H1 (cell line): Measurements from ENCODE around the gene SLC6A3. TPM values are rescaled to one million over a fixed set of nuclear protein-coding genes. Genes with fewer than 3 reads are reported as not detected.

Experiments used
- CTCF ChIA-PET: fragments of 300-600 bp; sonication (Branson Sonifier 250); formaldehyde crosslinking; loops from one replicate; lab custom pipeline; 2021; ENCODE audit not compliant: partially characterized antibody; lab: Charles Lee
- POLR2A ChIA-PET: fragments of 300-600 bp; sonication (Branson Sonifier 250); formaldehyde crosslinking; loops from one replicate; lab custom pipeline; 2021; ENCODE audit warnings: inconsistent platforms; ENCODE audit not compliant: partially characterized antibody; lab: Charles Lee
- DNase-seq, 2 experiments: peaks; one replicate each; pipeline versions ENCODE4 v3.0.0 to v3.0.0-alpha.2; 2010 to 2022; ENCODE audit warnings: low spot score in 2 of 2, low read depth in 1 of 2, mixed read lengths in 1 of 2
- FAIRE-seq: peaks from 2 replicates; lab custom pipeline; 2011; peaks lifted over from hg19 to GRCh38; lab: Jason Lieb, UNC
- H2AFZ ChIP-seq: 2 replicates; pipeline ENCODE4 v1.8.1; 2012; ENCODE audit warnings: low read length, inconsistent platforms
- H2AK5ac ChIP-seq: 2 replicates; pipeline ENCODE4 v1.6.1; 2013; ENCODE audit warnings: low read depth, low read length
- H2BK120ac ChIP-seq: replicated peaks from 2 replicates; pipeline ENCODE3; 2013; ENCODE audit warnings: low read depth, low read length, inconsistent platforms
- H2BK12ac ChIP-seq: 2 replicates; pipeline ENCODE4 v1.6.1; 2013; ENCODE audit warnings: low read depth, low read length
- H2BK15ac ChIP-seq: 2 replicates; pipeline ENCODE4 v1.6.1; 2013; ENCODE audit warnings: low read length
- H2BK20ac ChIP-seq: 2 replicates; pipeline ENCODE4 v1.6.1; 2013; ENCODE audit warnings: low read length
- H2BK5ac ChIP-seq: 2 replicates; pipeline ENCODE4 v1.6.1; 2013; ENCODE audit warnings: low read depth, low read length
- H3K14ac ChIP-seq: 2 replicates; pipeline ENCODE4 v1.6.1; 2013; ENCODE audit warnings: inconsistent platforms; ENCODE audit not compliant: insufficient read length
- H3K18ac ChIP-seq: 2 replicates; pipeline ENCODE4 v1.6.1; 2013; ENCODE audit warnings: low read length; ENCODE audit errors: extremely low read depth
- H3K23ac ChIP-seq: 2 replicates; pipeline ENCODE4 v1.6.1; 2013; ENCODE audit warnings: inconsistent platforms; ENCODE audit not compliant: insufficient read length
- H3K23me2 ChIP-seq: 2 replicates; pipeline ENCODE4 v1.6.1; 2013; ENCODE audit warnings: low read depth, low read length
- H3K27ac ChIP-seq: 2 replicates; pipeline ENCODE4 v1.6.1; 2011; ENCODE audit warnings: low read depth, low read length, inconsistent platforms
- H3K27me3 ChIP-seq, 4 experiments: replicated peaks in 1 of 4; 1 replicate in 1 of 4; 2 replicates in 3 of 4; pipeline versions ENCODE4 v1.6.1 to v1.8.1; 2011 to 2013; ENCODE audit warnings: low read length in 3 of 4, mild to moderate bottlenecking in 3 of 4, inconsistent platforms in 2 of 4, mixed read lengths in 2 of 4, moderate library complexity in 1 of 4; ENCODE audit not compliant: control insufficient read depth in 3 of 4, insufficient read depth in 3 of 4; ENCODE audit errors: extremely low read depth in 1 of 4
- H3K36me3 ChIP-seq, 4 experiments: 2 replicates each; pipeline versions ENCODE4 v1.6.1 to v1.8.1; 2011 to 2013; ENCODE audit warnings: mild to moderate bottlenecking in 4 of 4, low read length in 3 of 4, moderate library complexity in 2 of 4, control low read depth in 1 of 4, inconsistent platforms in 1 of 4; ENCODE audit not compliant: insufficient read depth in 4 of 4, control insufficient read depth in 2 of 4
- H3K4ac ChIP-seq: replicated peaks from 2 replicates; pipeline ENCODE3; 2013; ENCODE audit warnings: low read length, low read depth, mixed read lengths, inconsistent platforms; ENCODE audit not compliant: insufficient read length
- H3K4me1 ChIP-seq, 4 experiments: replicated peaks in 1 of 4; 1 replicate in 1 of 4; 2 replicates in 3 of 4; pipeline versions ENCODE4 v1.6.1 to v1.8.1; 2011 to 2013; ENCODE audit warnings: low read length in 3 of 4, inconsistent platforms in 2 of 4, mixed read lengths in 1 of 4; ENCODE audit not compliant: insufficient read depth in 4 of 4, control insufficient read depth in 3 of 4
- H3K4me2 ChIP-seq, 2 experiments: 2 replicates each; pipeline versions ENCODE4 v1.6.1 to v1.8.1; 2011 to 2013; ENCODE audit warnings: low read depth in 2 of 2, low read length in 2 of 2, control low read depth in 1 of 2, inconsistent platforms in 1 of 2, mild to moderate bottlenecking in 1 of 2; ENCODE audit not compliant: insufficient read depth in 1 of 2
- H3K4me3 ChIP-seq, 4 experiments: fragments of 200-600, 300-600 bp in 1 of 4; sonication (generic), shearing (Covaris generic), sonication (Bioruptor Twin) in 1 of 4; 2 replicates each; pipeline versions ENCODE4 v1.5.1 to v1.8.1; 2011 to 2016; ENCODE audit warnings: low read length in 4 of 4, low read depth in 3 of 4, control low read depth in 2 of 4, inconsistent platforms in 2 of 4, mild to moderate bottlenecking in 2 of 4, mixed read lengths in 1 of 4, moderate library complexity in 1 of 4; ENCODE audit not compliant: insufficient read depth in 2 of 4; ENCODE audit errors: extremely low read depth in 1 of 4
- H3K56ac ChIP-seq: replicated peaks from 2 replicates; pipeline ENCODE3; 2013; ENCODE audit warnings: low read depth, mild to moderate bottlenecking, mixed read lengths, low read length, inconsistent platforms; ENCODE audit not compliant: insufficient read length
- H3K79me1 ChIP-seq: 2 replicates; pipeline ENCODE4 v1.6.1; 2013; ENCODE audit warnings: low read depth, low read length, control low read depth
- H3K79me2 ChIP-seq, 2 experiments: 2 replicates each; pipeline versions ENCODE4 v1.6.1 to v1.8.1; 2012 to 2013; ENCODE audit warnings: low read length in 2 of 2, mild to moderate bottlenecking in 2 of 2, inconsistent platforms in 1 of 2; ENCODE audit not compliant: insufficient read depth in 2 of 2, control insufficient read depth in 1 of 2
- H3K9ac ChIP-seq, 4 experiments: replicated peaks in 1 of 4; 1 replicate in 1 of 4; 2 replicates in 3 of 4; pipeline versions ENCODE4 v1.6.1 to v1.8.1; 2011 to 2013; ENCODE audit warnings: low read depth in 3 of 4, low read length in 3 of 4, control low read depth in 2 of 4, mild to moderate bottlenecking in 2 of 4, moderate library complexity in 2 of 4, inconsistent platforms in 1 of 4; ENCODE audit errors: extremely low read depth in 1 of 4
- H3K9me3 ChIP-seq, 2 experiments: 2 replicates each; pipeline versions ENCODE4 v1.6.1 to v1.8.1; 2012 to 2013; ENCODE audit warnings: mild to moderate bottlenecking in 2 of 2, moderate library complexity in 2 of 2, control low read depth in 1 of 2, inconsistent platforms in 1 of 2, low read depth in 1 of 2, low read length in 1 of 2, mixed read lengths in 1 of 2; ENCODE audit not compliant: insufficient read depth in 2 of 2
- H4K20me1 ChIP-seq, 2 experiments: replicated peaks in 1 of 2; 2 replicates each; pipeline versions ENCODE3 to v1.8.1; 2011 to 2013; ENCODE audit warnings: inconsistent platforms in 2 of 2, low read length in 2 of 2, mild to moderate bottlenecking in 1 of 2; ENCODE audit not compliant: insufficient read depth in 2 of 2, control insufficient read depth in 1 of 2
- H4K5ac ChIP-seq: 2 replicates; pipeline ENCODE4 v1.6.1; 2013; ENCODE audit warnings: low read length, low read depth, mixed read lengths, inconsistent platforms; ENCODE audit not compliant: insufficient read length
- H4K8ac ChIP-seq: 2 replicates; pipeline ENCODE4 v1.8.0; 2013; ENCODE audit warnings: mild to moderate bottlenecking, moderate library complexity, low read length, inconsistent platforms; ENCODE audit not compliant: insufficient read depth; ENCODE audit errors: extremely low read depth
- H4K91ac ChIP-seq: replicated peaks from 2 replicates; pipeline ENCODE3; 2013; ENCODE audit warnings: low read length, mixed read lengths, inconsistent platforms; ENCODE audit not compliant: insufficient read length
- TAF1 ChIP-seq: IDR thresholded peaks from 2 replicates; pipeline ENCODE4 v1.6.1; 2011; ENCODE audit warnings: mild to moderate bottlenecking, low read depth, low read length
- WGBS, 2 experiments: shearing (Covaris generic) in 1 of 2; methylation state at CpG; one replicate each; pipeline versions ENCODE4 v1.1.6 to v1.1.7; 2013 to 2015; ENCODE audit warnings: low lambda C conversion rate in 2 of 2, mixed read lengths in 2 of 2, inconsistent platforms in 1 of 2, low coverage in 1 of 2, missing lambda C conversion rate in 1 of 2; ENCODE audit not compliant: insufficient replicate concordance in 2 of 2, insufficient coverage in 1 of 2, insufficient read length in 1 of 2; ENCODE audit errors: extremely low coverage in 1 of 2, missing lambda C conversion rate in 1 of 2; 5-methylcytosine and 5-hydroxymethylcytosine counted together
- polyA plus RNA-seq, 7 experiments: library from polyadenylated mRNA; depleted of rRNA in 3 of 7; stranded (reverse) in 5 of 7; unstranded in 2 of 7; fragments of >200 nt in 5 of 7; fragments of 200-250 nt in 2 of 7; gene quantifications; 1 replicate in 5 of 7; 2 replicates in 1 of 7; 4 replicates in 1 of 7; pipeline versions ENCODE4 v1.2.1 to v1.2.3, GENCODE V29; 2011 to 2013; ENCODE audit warnings: missing spikeins in 2 of 7, mixed read lengths in 2 of 7
- total RNA-seq: library from RNA; stranded (reverse); fragmentation: NEBNext Ultra II Directional; extraction: Animal tissue kit (Norgen Biotek cat#: 25700); gene quantifications from 2 replicates; pipeline ENCODE4 v1.2.1, GENCODE V29; 2021

The SLC6A3 gene
- total and polyA plus RNA-seq, 2 of the 8 experiments (the other 6 are each of a cell fraction or from before 2014, with no cell fraction given): 0.48 to 0.91 TPM

- H2AFZ ChIP-seq: no peak overlapping the region
- WGBS, 2 experiments: 84% methylated on average over 8 of the region's 8 CpGs; no CpG with 5 or more reads in 1 of the 2 experiments
- H4K20me1 ChIP-seq: peaks cover 5 to 12% of the 10 kb centered on the region in 2 experiments
- H3K36me3 ChIP-seq: no peaks in the 10 kb centered on the region
- ChIA-PET CTCF (interaction anchor here (1.3 to 1.7 kb wide), 2 partner anchors 63 to 84 kb away, joined by 3 to 4 read pairs; no protein-coding TSS in a partner anchor), POLR2A (no interaction called here)
- peaks cover 5 to 9% of the 10 kb centered on the region in 2 experiments; a peak in 3 of 4 replicates for H3K9me3 ChIP-seq
- no peak for FAIRE-seq
- H3K27me3 ChIP-seq: peaks cover 10 to 56% (median 47%) of the 10 kb centered on the region in 4 experiments
- H2BK12ac ChIP-seq: no peak overlapping the region
- H3K18ac ChIP-seq: no peak overlapping the region
- no peak overlapping the region for H4K5ac ChIP-seq
- no peaks in the 10 kb centered on the region for H3K79me1 ChIP-seq
- H2BK120ac ChIP-seq: no peak overlapping the region
- no peak for DNase-seq
- no peak overlapping the region for H4K8ac ChIP-seq
- H3K4me2 ChIP-seq: no peak overlapping the region
- no peak overlapping the region for H3K27ac ChIP-seq
- H2AK5ac ChIP-seq: no peak overlapping the region
- H3K4me3 ChIP-seq: no peak overlapping the region
- no peak overlapping the region for H3K23ac ChIP-seq
- no peak overlapping the region for H4K91ac ChIP-seq
- H3K4me1 ChIP-seq: peaks cover 0 to 17% (median 10%) of the 10 kb centered on the region in 4 experiments; a peak in 6 of 7 replicates
- no peak overlapping the region for H3K4ac ChIP-seq
- H3K23me2 ChIP-seq: peaks cover 19% of the 10 kb centered on the region; the same call in 1 of the 2 replicates
- no peak overlapping the region for H2BK5ac ChIP-seq
- no peak overlapping the region for H2BK15ac ChIP-seq
- no peak for TF ChIP-seq TAF1
- H2BK20ac ChIP-seq: no peak overlapping the region
- no peak overlapping the region for H3K14ac ChIP-seq
- no peaks in the 10 kb centered on the region for H3K79me2 ChIP-seq
- H3K9ac ChIP-seq: no peak overlapping the region
- H3K56ac ChIP-seq: no peak overlapping the region
Observed at GRCh38 chr5:1383886-1384401, 61.3 kb downstream of the SLC6A3 start.
